ENCODE data around the gene PAX7. TPM values are rescaled to one million over a fixed set of nuclear protein-coding genes. Genes with fewer than 3 reads are reported as not detected.

PAX7 gene
- total RNA-seq, 1 donor from 2014 or later = not detected

DNA sequence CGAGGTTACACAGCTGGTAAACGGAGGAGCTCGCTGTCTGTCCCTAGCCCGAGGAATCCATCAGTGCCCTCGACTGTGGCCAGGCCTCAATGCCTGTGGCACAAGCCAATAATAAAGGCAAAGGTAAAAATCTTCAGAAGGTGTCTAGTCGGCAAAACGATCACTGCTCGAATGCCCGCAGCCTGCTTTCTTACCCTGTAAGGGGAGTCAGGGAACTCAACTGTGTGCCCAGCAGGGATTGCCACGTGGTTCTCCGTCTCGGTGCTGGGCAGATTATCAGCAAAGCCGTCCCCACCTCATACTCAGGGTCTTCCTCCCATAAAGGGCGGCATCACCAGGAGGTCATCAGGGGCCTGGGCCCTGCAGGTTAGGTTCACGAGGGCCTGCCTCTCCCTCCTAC is 103.4 kb downstream of the PAX7 start:
- TF ChIP-seq, protein P1, sequence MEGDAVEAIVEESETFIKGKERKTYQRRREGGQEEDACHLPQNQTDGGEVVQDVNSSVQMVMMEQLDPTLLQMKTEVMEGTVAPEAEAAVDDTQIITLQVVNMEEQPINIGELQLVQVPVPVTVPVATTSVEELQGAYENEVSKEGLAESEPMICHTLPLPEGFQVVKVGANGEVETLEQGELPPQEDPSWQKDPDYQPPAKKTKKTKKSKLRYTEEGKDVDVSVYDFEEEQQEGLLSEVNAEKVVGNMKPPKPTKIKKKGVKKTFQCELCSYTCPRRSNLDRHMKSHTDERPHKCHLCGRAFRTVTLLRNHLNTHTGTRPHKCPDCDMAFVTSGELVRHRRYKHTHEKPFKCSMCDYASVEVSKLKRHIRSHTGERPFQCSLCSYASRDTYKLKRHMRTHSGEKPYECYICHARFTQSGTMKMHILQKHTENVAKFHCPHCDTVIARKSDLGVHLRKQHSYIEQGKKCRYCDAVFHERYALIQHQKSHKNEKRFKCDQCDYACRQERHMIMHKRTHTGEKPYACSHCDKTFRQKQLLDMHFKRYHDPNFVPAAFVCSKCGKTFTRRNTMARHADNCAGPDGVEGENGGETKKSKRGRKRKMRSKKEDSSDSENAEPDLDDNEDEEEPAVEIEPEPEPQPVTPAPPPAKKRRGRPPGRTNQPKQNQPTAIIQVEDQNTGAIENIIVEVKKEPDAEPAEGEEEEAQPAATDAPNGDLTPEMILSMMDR (IDR thresholded peaks at IDR 0.05) = no peak
- H3K4me3 Mint-ChIP-seq = no peak overlapping the region
- DNase-seq (no peak), ATAC-seq (ENCODE audit: low read depth) (no peak)
- intact Hi-C loops (cut with micrococcal nuclease) = no loop called here
- H3K27me3 Mint-ChIP-seq = peaks cover 21% of the 10 kb centered on the region
- ChIA-PET CTCF (no interaction called here), POLR2A (no interaction called here)
- no peak overlapping the region for H3K27ac Mint-ChIP-seq
- H3K4me1 Mint-ChIP-seq = no peaks in the 10 kb centered on the region
- no peaks in the 10 kb centered on the region for H3K36me3 Mint-ChIP-seq (ENCODE audit: low read depth)
- H3K9me3 Mint-ChIP-seq = no peaks in the 10 kb centered on the region

DNA sequence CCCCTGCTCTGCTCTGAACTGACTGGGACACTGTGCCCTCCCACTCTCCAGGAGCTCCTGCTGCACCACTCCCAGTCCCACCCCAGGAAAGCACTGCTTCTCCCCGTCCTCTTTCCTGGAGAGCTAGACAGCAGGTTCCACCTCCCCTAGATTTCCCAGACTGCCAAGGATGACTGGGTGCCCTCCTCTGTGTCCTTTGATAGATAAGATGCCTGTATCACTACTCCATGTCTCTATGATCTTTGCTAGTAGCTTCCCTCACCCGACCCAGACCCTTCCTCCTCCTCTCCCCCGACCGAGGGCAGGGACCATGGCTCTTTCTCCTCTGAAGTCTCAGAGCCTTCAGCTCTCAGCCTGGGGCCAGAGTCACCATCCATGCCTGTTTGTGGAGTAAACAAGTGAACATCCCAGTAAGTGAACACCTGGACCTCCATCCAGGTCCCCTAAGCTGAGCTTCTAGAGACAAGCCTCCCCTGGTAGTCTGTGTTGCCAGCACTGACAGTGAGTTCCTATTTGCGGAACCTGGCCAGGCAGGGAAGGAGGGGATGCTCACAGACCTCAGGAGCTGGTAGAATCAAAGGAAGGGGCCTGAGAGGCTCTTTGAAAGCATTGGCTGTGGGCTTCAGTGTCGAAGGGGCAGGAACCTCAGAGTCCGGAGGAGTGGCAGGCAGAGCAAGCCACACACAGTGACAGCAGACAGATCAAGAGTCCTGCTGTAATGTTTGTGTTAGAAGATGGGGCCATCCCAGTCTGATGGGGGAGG is 104.0 kb downstream of the PAX7 start:
- intact Hi-C loops (cut with micrococcal nuclease) = no loop called here
- TF ChIP-seq, protein P1 (IDR thresholded peaks at IDR 0.05) = no peak
- H3K4me3 Mint-ChIP-seq = no peak overlapping the region
- ChIA-PET CTCF (no interaction called here), POLR2A (no interaction called here)
- DNase-seq = no peak
- no peaks in the 10 kb centered on the region for H3K9me3 Mint-ChIP-seq
- H3K27me3 Mint-ChIP-seq = peaks cover 19% of the 10 kb centered on the region
- ATAC-seq (ENCODE audit: low read depth) = no peak
- H3K27ac Mint-ChIP-seq = no peak overlapping the region
- no peaks in the 10 kb centered on the region for H3K4me1 Mint-ChIP-seq
- no peaks in the 10 kb centered on the region for H3K36me3 Mint-ChIP-seq (ENCODE audit: low read depth)

DNA sequence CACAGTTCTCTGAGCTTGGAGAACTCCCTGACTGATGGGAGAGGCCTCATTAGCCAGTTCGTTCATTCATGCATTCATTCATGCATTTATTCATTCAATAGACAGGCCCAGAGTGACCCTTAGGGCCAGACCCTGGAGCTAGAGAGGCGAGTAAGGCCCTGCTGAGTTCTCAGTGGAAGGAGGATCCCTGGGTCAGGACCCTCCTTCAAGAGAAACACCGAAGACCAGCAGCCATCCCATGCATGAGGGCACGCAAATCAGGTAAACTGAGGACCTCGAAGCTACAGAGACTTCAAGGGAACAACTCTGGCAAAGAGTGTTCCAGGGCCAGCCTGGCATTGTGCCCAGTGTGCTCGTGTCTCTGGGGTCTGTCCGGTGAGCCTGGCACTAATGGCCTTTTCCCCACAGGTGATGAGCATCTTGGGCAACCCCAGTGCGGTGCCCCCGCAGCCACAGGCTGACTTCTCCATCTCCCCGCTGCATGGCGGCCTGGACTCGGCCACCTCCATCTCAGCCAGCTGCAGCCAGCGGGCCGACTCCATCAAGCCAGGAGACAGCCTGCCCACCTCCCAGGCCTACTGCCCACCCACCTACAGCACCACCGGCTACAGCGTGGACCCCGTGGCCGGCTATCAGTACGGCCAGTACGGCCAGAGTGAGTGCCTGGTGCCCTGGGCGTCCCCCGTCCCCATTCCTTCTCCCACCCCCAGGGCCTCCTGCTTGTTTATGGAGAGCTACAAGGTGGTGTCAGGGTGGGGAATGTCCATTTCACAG is 104.8 kb downstream of the PAX7 start:
- Mint-ChIP-seq H3K36me3 (ENCODE audit: low read depth) (no peaks in the 10 kb centered on the region), H3K9me3 (peaks cover under 1% of the 10 kb centered on the region), H3K4me3 (no peak overlapping the region), H3K27me3 (peaks cover 19% of the 10 kb centered on the region), H3K4me1 (no peaks in the 10 kb centered on the region), H3K27ac (no peak overlapping the region)
- ATAC-seq (ENCODE audit: low read depth) = no peak
- intact Hi-C loops (cut with micrococcal nuclease) = no loop called here
- TF ChIP-seq, protein P1 (IDR thresholded peaks at IDR 0.05) = no peak
- DNase-seq = no peak
- ChIA-PET POLR2A (no interaction called here), CTCF (no interaction called here)

DNA sequence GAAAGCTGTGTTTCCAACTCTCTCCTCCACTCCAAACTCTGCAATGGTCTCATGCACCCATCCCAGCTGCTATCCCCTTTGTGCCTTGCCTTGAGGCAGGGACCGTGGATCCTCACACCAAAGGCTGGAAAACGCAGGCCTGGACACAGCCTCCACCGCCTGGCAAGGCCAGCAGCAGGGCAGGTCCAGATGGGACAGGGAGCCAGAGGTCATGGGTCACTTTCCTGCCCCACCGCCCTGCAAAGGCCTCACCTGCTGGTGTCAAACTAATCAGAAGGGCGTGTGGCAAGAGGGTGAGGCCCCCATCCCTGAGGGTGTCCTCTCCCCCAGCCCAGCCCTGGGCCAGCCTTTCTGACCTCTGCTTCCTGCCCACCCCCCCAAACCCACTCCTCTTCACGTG is 106.3 kb downstream of the PAX7 start:
- Mint-ChIP-seq H3K27ac (no peak overlapping the region), H3K9me3 (peaks cover 6% of the 10 kb centered on the region), H3K4me1 (no peaks in the 10 kb centered on the region), H3K27me3 (peaks cover 20% of the 10 kb centered on the region), H3K4me3 (no peak overlapping the region), H3K36me3 (ENCODE audit: low read depth) (no peaks in the 10 kb centered on the region)
- CTCF ChIA-PET = no interaction called here
- DNase-seq (no peak), ATAC-seq (ENCODE audit: low read depth) (no peak)
- TF ChIP-seq, protein P1 (IDR thresholded peaks at IDR 0.05) = no peak
- intact Hi-C loops (cut with micrococcal nuclease) = no loop called here
- POLR2A ChIA-PET = no interaction called here

DNA sequence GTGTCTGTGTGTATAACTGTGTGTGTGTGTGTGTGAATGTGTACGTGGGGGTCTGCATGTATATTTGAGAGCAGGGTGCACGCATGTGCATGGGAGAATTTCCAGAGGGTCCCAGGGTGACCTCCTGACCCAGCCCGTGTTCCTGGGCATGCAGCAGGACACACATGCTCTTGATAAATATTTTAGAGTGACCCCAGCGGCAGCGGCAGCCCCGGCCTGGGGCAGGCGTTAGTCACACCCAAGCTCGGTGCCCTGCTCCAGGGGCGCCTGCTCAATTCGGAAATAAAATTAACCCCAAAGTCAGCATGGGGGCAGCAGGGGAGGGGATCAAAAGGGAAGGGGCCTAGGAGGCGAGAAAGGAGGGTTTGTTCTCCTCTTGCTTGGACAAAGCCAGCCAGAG is 107.5 kb downstream of the PAX7 start:
- Mint-ChIP-seq H3K27ac (no peak overlapping the region), H3K36me3 (ENCODE audit: low read depth) (no peaks in the 10 kb centered on the region), H3K4me3 (no peak overlapping the region), H3K27me3 (peaks cover 18% of the 10 kb centered on the region), H3K4me1 (no peaks in the 10 kb centered on the region), H3K9me3 (peaks cover 6% of the 10 kb centered on the region)
- CTCF ChIA-PET = no interaction called here
- intact Hi-C loops (cut with micrococcal nuclease) = no loop called here
- POLR2A ChIA-PET = no interaction called here
- DNase-seq (no peak), ATAC-seq (ENCODE audit: low read depth) (no peak)
- TF ChIP-seq, protein P1 (IDR thresholded peaks at IDR 0.05) = no peak
